ENCODE data around the gene GNAQ. TPM values are rescaled to one million over a fixed set of nuclear protein-coding genes. Genes with fewer than 3 reads are reported as not detected.

GNAQ gene
- polyA plus RNA-seq, 3 donors, result 8.3 to 51.0 (median 9.6) TPM

DNA sequence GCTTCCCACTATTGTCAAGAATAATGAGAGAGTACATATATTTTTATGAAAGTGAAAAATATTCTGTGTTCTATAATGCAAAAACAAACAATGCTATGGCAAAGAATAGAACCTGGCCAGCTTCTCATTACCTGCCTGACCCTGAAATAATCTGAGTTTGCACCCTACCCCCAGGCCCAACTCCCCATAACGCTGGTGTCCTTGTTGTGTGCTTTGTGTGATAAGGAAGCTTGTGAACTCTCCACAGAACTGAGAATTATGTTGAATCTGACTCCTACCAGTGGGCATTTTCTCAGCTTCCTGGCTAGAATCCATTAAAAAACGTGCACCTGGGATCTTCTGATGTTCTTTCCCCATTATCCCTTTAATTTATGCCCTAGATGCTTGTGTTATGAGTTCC lies 205.5 kb downstream of the GNAQ start:
- Histone ChIP-seq H3K4me2 (replicated peaks; ENCODE audit: extremely low read depth, low read length, poor library complexity, severe bottlenecking) (no peak overlapping the region), H3K9ac (ENCODE audit: insufficient read depth, low read length, poor library complexity, severe bottlenecking) (no peak overlapping the region), H3K36me3 (replicated peaks in 1 of 2; ENCODE audit: control insufficient read depth in 1 of 2, insufficient read depth in 2 of 2, low read length in 2 of 2) (peaks cover 7 to 33% of the 10 kb centered on the region in 2 donors), H3K4me3 (replicated peaks in 1 of 3; ENCODE audit: low read depth in 2 of 3, low read length in 3 of 3) (no peak overlapping the region), H3K27me3 (ENCODE audit: control insufficient read depth in 2 of 2, insufficient read depth in 2 of 2, low read length in 2 of 2) (no peaks in the 10 kb centered on the region), H3K9me3 (replicated peaks in 1 of 2; ENCODE audit: control insufficient read depth in 1 of 2, insufficient read depth in 1 of 2, low read length in 2 of 2) (no peaks in the 10 kb centered on the region), H3K79me2 (ENCODE audit: insufficient read depth, low read length) (peaks cover 82% of the 10 kb centered on the region), H4K20me1 (ENCODE audit: insufficient read depth, low read length) (peaks cover 100% of the 10 kb centered on the region), H3K27ac (ENCODE audit: low read depth in 1 of 2, low read length in 2 of 2) (peak overlapping the region in 1 of 2 donors; percentile 6), H2AFZ (ENCODE audit: insufficient read depth, low read depth, low read length, poor library complexity, severe bottlenecking) (no peak overlapping the region), H3K4me1 (ENCODE audit: control insufficient read depth in 1 of 2, insufficient read depth in 2 of 2, low read length in 2 of 2) (peaks cover 9 to 12% of the 10 kb centered on the region in 2 donors)
- 100% methylated on average over 1 of the region's 2 CpGs for WGBS (ENCODE audit: insufficient coverage)
- H3K9me3 Mint-ChIP-seq, result no peaks in the 10 kb centered on the region
- H3K4me1 Mint-ChIP-seq, result peaks cover 15% of the 10 kb centered on the region
- peaks cover 0 to 2% (median 0%) of the 10 kb centered on the region in 3 donors for H3K27me3 Mint-ChIP-seq (ENCODE audit: low read depth in 3 of 3)
- no peak for DNase-seq
- H3K27ac Mint-ChIP-seq, result peak overlapping the region in 1 of 7 donors; percentile 21
- no peak for TF ChIP-seq CTCF (IDR thresholded peaks at IDR 0.05)
- intact Hi-C loops (cut with micrococcal nuclease), result no loop called here
- no peak overlapping the region for H3K4me3 Mint-ChIP-seq
- H3K36me3 Mint-ChIP-seq, result peaks cover 22 to 27% of the 10 kb centered on the region in 2 donors

GRCh38 chr9:77825361-77825760 lies 206.2 kb downstream of the GNAQ start:
- no peak overlapping the region for H3K9ac ChIP-seq (ENCODE audit: insufficient read depth, low read length, poor library complexity, severe bottlenecking)
- H4K20me1 ChIP-seq (ENCODE audit: insufficient read depth, low read length), result peaks cover 100% of the 10 kb centered on the region
- H3K4me3 ChIP-seq (replicated peaks in 1 of 3; ENCODE audit: low read depth in 2 of 3, low read length in 3 of 3), result no peak overlapping the region
- peaks cover 18 to 27% of the 10 kb centered on the region in 2 donors for H3K36me3 Mint-ChIP-seq
- DNase-seq, result no peak
- 100% methylated on average over 3 of the region's 4 CpGs for WGBS (ENCODE audit: insufficient coverage)
- H3K27me3 ChIP-seq (ENCODE audit: control insufficient read depth in 2 of 2, insufficient read depth in 2 of 2, low read length in 2 of 2), result no peaks in the 10 kb centered on the region
- intact Hi-C loops (cut with micrococcal nuclease), result no loop called here
- no peak overlapping the region for H3K4me3 Mint-ChIP-seq
- no peaks in the 10 kb centered on the region for H3K9me3 ChIP-seq (replicated peaks in 1 of 2; ENCODE audit: control insufficient read depth in 1 of 2, insufficient read depth in 1 of 2, low read length in 2 of 2)
- TF ChIP-seq CTCF (IDR thresholded peaks at IDR 0.05), result no peak
- H3K9me3 Mint-ChIP-seq, result no peaks in the 10 kb centered on the region
- peaks cover 0 to 2% (median 0%) of the 10 kb centered on the region in 3 donors for H3K27me3 Mint-ChIP-seq (ENCODE audit: low read depth in 3 of 3)
- H3K4me1 Mint-ChIP-seq, result peaks cover 18% of the 10 kb centered on the region
- H2AFZ ChIP-seq (ENCODE audit: insufficient read depth, low read depth, low read length, poor library complexity, severe bottlenecking), result no peak overlapping the region
- H3K4me1 ChIP-seq (ENCODE audit: control insufficient read depth in 1 of 2, insufficient read depth in 2 of 2, low read length in 2 of 2), result peaks cover 9 to 15% of the 10 kb centered on the region in 2 donors
- peak overlapping the region in 1 of 2 donors; percentile 32 for H3K27ac ChIP-seq (ENCODE audit: low read depth in 1 of 2, low read length in 2 of 2)
- H3K4me2 ChIP-seq (replicated peaks; ENCODE audit: extremely low read depth, low read length, poor library complexity, severe bottlenecking), result no peak overlapping the region
- no peak overlapping the region for H3K27ac Mint-ChIP-seq
- peaks cover 7 to 29% of the 10 kb centered on the region in 2 donors for H3K36me3 ChIP-seq (replicated peaks in 1 of 2; ENCODE audit: control insufficient read depth in 1 of 2, insufficient read depth in 2 of 2, low read length in 2 of 2)
- peaks cover 80% of the 10 kb centered on the region for H3K79me2 ChIP-seq (ENCODE audit: insufficient read depth, low read length)

Measured in CD14-positive monocyte (primary cell).